ENCODE results near the gene TMCC1. TPM values are rescaled to one million over a fixed set of nuclear protein-coding genes. Genes with fewer than 3 reads are reported as not detected.

TMCC1 gene
- total and polyA plus RNA-seq, 10 of the 15 experiments (the other 5 are each of a cell fraction or from before 2014, with no cell fraction given) = 2.3 to 21.1 (median 8.4) TPM

DNA sequence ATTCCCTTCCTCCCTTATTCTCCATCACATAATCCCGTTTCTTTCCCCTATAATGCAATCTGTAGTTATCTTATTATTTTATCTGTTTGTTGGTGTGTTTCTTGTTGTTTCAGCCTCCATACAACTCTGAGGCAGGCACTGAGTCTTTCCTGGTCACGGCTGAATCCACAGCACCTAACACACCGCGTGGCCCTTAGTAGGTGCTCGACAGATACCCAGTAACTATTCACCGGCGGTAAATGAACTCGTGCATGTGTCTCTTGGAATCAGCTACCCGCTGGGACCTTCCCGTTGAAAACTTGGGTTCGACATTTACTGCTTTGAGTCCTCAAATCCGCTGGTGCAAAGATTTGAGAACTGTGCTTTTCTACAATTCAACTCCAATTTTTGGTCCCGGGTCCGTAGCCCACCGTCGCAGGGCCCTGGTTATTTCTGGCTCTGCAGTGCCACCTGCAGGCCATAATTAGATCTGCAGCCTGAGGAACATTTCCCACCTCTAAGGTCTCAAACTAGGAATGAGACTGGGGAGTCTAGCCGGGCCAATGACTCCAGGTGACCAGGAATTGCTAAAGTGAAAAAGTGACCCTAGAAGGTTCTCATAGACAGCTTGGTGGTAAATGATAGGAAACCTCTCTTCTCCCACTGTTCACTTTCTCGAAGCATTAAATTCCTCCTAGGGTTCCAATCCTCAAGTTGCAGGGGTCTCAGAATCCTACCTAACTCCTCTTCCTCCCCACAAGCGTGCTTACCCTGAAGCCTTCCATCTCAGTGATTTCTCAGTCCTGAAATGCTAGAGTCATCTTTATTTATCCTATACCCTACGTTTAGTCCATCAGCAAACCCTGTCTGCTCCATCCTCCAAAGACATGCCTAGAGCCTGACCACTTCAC lies 41.0 kb upstream of the TMCC1 start (continued):
- TF ChIP-seq, protein P1, sequence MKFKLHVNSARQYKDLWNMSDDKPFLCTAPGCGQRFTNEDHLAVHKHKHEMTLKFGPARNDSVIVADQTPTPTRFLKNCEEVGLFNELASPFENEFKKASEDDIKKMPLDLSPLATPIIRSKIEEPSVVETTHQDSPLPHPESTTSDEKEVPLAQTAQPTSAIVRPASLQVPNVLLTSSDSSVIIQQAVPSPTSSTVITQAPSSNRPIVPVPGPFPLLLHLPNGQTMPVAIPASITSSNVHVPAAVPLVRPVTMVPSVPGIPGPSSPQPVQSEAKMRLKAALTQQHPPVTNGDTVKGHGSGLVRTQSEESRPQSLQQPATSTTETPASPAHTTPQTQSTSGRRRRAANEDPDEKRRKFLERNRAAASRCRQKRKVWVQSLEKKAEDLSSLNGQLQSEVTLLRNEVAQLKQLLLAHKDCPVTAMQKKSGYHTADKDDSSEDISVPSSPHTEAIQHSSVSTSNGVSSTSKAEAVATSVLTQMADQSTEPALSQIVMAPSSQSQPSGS (IDR thresholded peaks at IDR 0.05; ENCODE audit: low read length) = no peak
- no peak for TF ChIP-seq TBL1XR1 (IDR thresholded peaks at IDR 0.05; ENCODE audit: low read depth, low read length)

DNA sequence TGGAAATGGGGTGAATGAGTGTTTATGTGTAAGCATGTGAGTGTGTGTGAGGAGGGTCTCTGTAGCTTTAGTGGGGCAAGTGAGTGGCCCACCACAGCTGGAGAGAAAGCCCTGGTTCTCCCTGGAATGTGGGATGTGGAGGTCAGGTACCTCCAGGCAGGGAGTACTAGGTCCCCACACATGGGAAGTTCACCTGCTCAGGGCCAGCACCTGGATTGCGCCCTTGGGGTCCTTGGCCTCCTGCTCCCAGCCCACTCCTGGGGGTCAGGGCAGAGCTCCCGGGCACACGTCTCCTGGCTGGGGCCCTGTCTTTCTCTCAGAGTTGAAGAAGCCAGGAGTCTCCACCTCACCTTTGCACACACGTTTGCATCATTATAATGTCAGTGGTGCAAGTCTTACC lies 40.0 kb upstream of the TMCC1 start:
- Histone ChIP-seq H3K4me3 (no peak overlapping the region), H3K9ac (ENCODE audit: control insufficient read depth, insufficient read depth, low read length) (no peak overlapping the region), H3K36me3 (ENCODE audit: control insufficient read depth in 2 of 2, insufficient read depth in 2 of 2, low read length in 1 of 2) (no peaks in the 10 kb centered on the region), H2AFZ (ENCODE audit: control insufficient read depth, low read depth, low read length) (no peak overlapping the region), H3K4me1 (ENCODE audit: control insufficient read depth, insufficient read depth, low read length) (no peaks in the 10 kb centered on the region), H4K20me1 (ENCODE audit: control insufficient read depth, insufficient read depth) (no peaks in the 10 kb centered on the region), H3K9me3 (replicated peaks; ENCODE audit: control insufficient read depth, insufficient read depth, low read length) (no peaks in the 10 kb centered on the region; the same call in none of the 3 replicates), H3K4me2 (ENCODE audit: control insufficient read depth, insufficient read depth) (no peak overlapping the region), H3K79me2 (ENCODE audit: control insufficient read depth, insufficient read depth, low read length) (no peaks in the 10 kb centered on the region), H3K27me3 (replicated peaks in 1 of 2; ENCODE audit: control insufficient read depth in 2 of 2, insufficient read depth in 2 of 2, low read length in 1 of 2) (no peaks in the 10 kb centered on the region), H3K27ac (ENCODE audit: control insufficient read depth, insufficient read depth) (no peak overlapping the region)
- ATAC-seq (no peak), DNase-seq (ENCODE audit: low read depth, low spot score) (no peak), FAIRE-seq (no peak)
- SMC1A ChIA-PET (ENCODE audit: uncharacterized antibody, unreplicated experiment) = interaction anchor here (1.6 to 2.3 kb wide), 2 partner anchors 304 to 443 kb away, joined by 5 to 8 read pairs; no protein-coding TSS in a partner anchor
- BruUV-seq (replicated peaks) = no TSS peak
- TF ChIP-seq, protein P2, sequence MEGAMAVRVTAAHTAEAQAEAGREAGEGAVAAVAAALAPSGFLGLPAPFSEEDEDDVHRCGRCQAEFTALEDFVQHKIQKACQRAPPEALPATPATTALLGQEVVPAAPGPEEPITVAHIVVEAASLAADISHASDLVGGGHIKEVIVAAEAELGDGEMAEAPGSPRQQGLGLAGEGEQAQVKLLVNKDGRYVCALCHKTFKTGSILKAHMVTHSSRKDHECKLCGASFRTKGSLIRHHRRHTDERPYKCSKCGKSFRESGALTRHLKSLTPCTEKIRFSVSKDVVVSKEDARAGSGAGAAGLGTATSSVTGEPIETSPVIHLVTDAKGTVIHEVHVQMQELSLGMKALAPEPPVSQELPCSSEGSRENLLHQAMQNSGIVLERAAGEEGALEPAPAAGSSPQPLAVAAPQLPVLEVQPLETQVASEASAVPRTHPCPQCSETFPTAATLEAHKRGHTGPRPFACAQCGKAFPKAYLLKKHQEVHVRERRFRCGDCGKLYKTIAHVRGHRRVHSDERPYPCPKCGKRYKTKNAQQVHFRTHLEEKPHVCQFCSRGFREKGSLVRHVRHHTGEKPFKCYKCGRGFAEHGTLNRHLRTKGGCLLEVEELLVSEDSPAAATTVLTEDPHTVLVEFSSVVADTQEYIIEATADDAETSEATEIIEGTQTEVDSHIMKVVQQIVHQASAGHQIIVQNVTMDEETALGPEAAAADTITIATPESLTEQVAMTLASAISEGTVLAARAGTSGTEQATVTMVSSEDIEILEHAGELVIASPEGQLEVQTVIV (IDR thresholded peaks at IDR 0.05; ENCODE audit: borderline replicate concordance, partially characterized antibody) = no peak
- TF ChIP-seq BACH1 (IDR thresholded peaks at IDR 0.05; ENCODE audit: borderline replicate concordance) (no peak), SMAD1 (IDR thresholded peaks at IDR 0.05; ENCODE audit: low read depth, partially characterized antibody) (no peak), KLF5 (IDR thresholded peaks at IDR 0.05; ENCODE audit: partially characterized antibody) (no peak), DPF2 (IDR thresholded peaks at IDR 0.05) (no peak), TAF1 (IDR thresholded peaks at IDR 0.05; ENCODE audit: borderline replicate concordance, low read depth, low read length) (no peak), NR2C1 (IDR thresholded peaks at IDR 0.05) (no peak), ASH2L (IDR thresholded peaks at IDR 0.05; ENCODE audit: borderline replicate concordance, low read depth) (no peak), ZNF24 (IDR thresholded peaks at IDR 0.05) (no peak), EGR1 (IDR thresholded peaks at IDR 0.05; ENCODE audit: borderline replicate concordance in 1 of 2, low read depth in 2 of 2, low read length in 2 of 2) (no peak), CBX3 (IDR thresholded peaks at IDR 0.05; ENCODE audit: borderline replicate concordance, low read depth) (no peak), MYB (IDR thresholded peaks at IDR 0.05; ENCODE audit: borderline replicate concordance, low read depth, low read length) (no peak)
- intact Hi-C loops (cut with micrococcal nuclease; ENCODE audit: unreplicated experiment) (no loop called here), in situ Hi-C loops (cut with MboI) (loop anchor here (5.0 kb wide), 1 partner anchor 281 kb away; no protein-coding TSS in a partner anchor)
- WGBS (ENCODE audit: insufficient coverage, insufficient replicate concordance, low lambda C conversion rate, missing lambda C conversion rate) = 51% methylated on average over 4 of the region's 4 CpGs
- CTCF ChIA-PET = interaction anchor here (0.8 to 3.1 kb wide), 17 partner anchors 10 to 443 kb away, joined by 3 to 21 read pairs (median 4); partner anchors contain the start of gene RHO
- RAD21 ChIA-PET (ENCODE audit: unreplicated experiment) = interaction anchor here (1.1 to 1.5 kb wide), 4 partner anchors 15 to 443 kb away, joined by 3 to 6 read pairs (median 4); no protein-coding TSS in a partner anchor
- POLR2A ChIA-PET = no interaction called here

Measured in GM12878 (cell line).